GM23338 (cell line): ENCODE data around the gene KNTC1. TPM values are rescaled to one million over a fixed set of nuclear protein-coding genes. Genes with fewer than 3 reads are reported as not detected.

Experiments used
- ATAC-seq: fragments of 200-7000 bp; cut with Tn5 transposase; 3 replicates; pipeline ENCODE4 v1.9.1; 2020
- DNase-seq: peaks from one replicate; pipeline ENCODE4 v3.0.0-alpha.2; 2015; ENCODE audit warnings: low spot score
- H2AFZ ChIP-seq: fragments of 200-600 bp; sonication (generic); 2 replicates; pipeline ENCODE4 v1.8.0; 2016; ENCODE audit warnings: antibody characterized with exemption, mild to moderate bottlenecking, moderate library complexity
- H3F3A ChIP-seq: fragments of 200-600 bp; sonication (generic); replicated peaks from 2 replicates; pipeline ENCODE4 v1.8.0; 2017; ENCODE audit warnings: antibody characterized with exemption, mixed run types, low read depth
- H3K27ac ChIP-seq: fragments of 200-600 bp; sonication (generic); 2 replicates; pipeline ENCODE4 v1.6.1; 2016; ENCODE audit warnings: low read depth
- H3K27me3 ChIP-seq: fragments of 200-600 bp; sonication (generic); 2 replicates; pipeline ENCODE4 v1.8.0; 2016; ENCODE audit warnings: mild to moderate bottlenecking, mixed run types, moderate library complexity; ENCODE audit not compliant: insufficient read depth
- H3K36me3 ChIP-seq: fragments of 200-600 bp; sonication (generic); 2 replicates; pipeline ENCODE4 v1.8.0; 2016; ENCODE audit warnings: mild to moderate bottlenecking; ENCODE audit not compliant: insufficient read depth
- H3K4me1 ChIP-seq: fragments of 200-600 bp; sonication (generic); 2 replicates; pipeline ENCODE4 v1.8.0; 2016; ENCODE audit warnings: mild to moderate bottlenecking, moderate library complexity; ENCODE audit not compliant: insufficient read depth
- H3K4me2 ChIP-seq: fragments of 200-600 bp; sonication (generic); 2 replicates; pipeline ENCODE4 v1.7.1; 2017; ENCODE audit warnings: mixed run types
- H3K4me3 ChIP-seq: fragments of 200-600 bp; sonication (generic); 2 replicates; pipeline ENCODE4 v1.6.1; 2016; ENCODE audit warnings: mixed run types
- H3K79me2 ChIP-seq: fragments of 200-600 bp; sonication (generic); replicated peaks from 2 replicates; pipeline ENCODE4 v1.8.0; 2017; ENCODE audit warnings: mild to moderate bottlenecking; ENCODE audit not compliant: insufficient read depth
- H3K9me2 ChIP-seq: fragments of 200-600 bp; sonication (generic); 2 replicates; pipeline ENCODE4 v1.8.0; 2017; ENCODE audit not compliant: insufficient read depth
- H4K20me1 ChIP-seq: fragments of 200-600 bp; sonication (generic); replicated peaks from 2 replicates; pipeline ENCODE4 v1.8.0; 2017; ENCODE audit warnings: mild to moderate bottlenecking; ENCODE audit not compliant: insufficient read depth
- H3K27ac Mint-ChIP-seq: 2 replicates; pipeline ENCODE4 v1.8.0; 2020; ENCODE audit warnings: inconsistent platforms, mild to moderate bottlenecking, moderate library complexity, mixed read lengths
- H3K27me3 Mint-ChIP-seq: 3 replicates; pipeline ENCODE4 v1.8.0; 2022; ENCODE audit warnings: low read depth, mild to moderate bottlenecking, moderate library complexity, mixed read lengths, inconsistent platforms; ENCODE audit not compliant: insufficient read depth, poor library complexity
- H3K36me3 Mint-ChIP-seq: 3 replicates; pipeline ENCODE4 v1.8.0; 2021; ENCODE audit warnings: low read depth, mild to moderate bottlenecking, inconsistent platforms, moderate library complexity, mixed read lengths
- H3K4me1 Mint-ChIP-seq: 3 replicates; pipeline ENCODE4 v1.8.0; 2020; ENCODE audit warnings: mild to moderate bottlenecking, inconsistent platforms, mixed read lengths
- H3K4me3 Mint-ChIP-seq: 3 replicates; pipeline ENCODE4 v1.8.0; 2021; ENCODE audit warnings: moderate library complexity, mild to moderate bottlenecking, inconsistent platforms, mixed read lengths
- H3K9me3 Mint-ChIP-seq: 3 replicates; pipeline ENCODE4 v1.8.0; 2020; ENCODE audit warnings: moderate library complexity, mild to moderate bottlenecking, inconsistent platforms, mixed read lengths
- CREB1 ChIP-seq: fragments of 250-450 bp; sonication (Bioruptor Pico); IDR thresholded peaks from 2 replicates; pipeline ENCODE4 v1.5.0; 2020; ENCODE audit warnings: low read depth, mild to moderate bottlenecking, moderate library complexity
- EZH2 ChIP-seq: fragments of 200-600 bp; sonication (generic); IDR thresholded peaks from one replicate; pipeline ENCODE4 v1.8.0; 2017; ENCODE audit warnings: antibody characterized with exemption, mild to moderate bottlenecking, low read depth; ENCODE audit not compliant: unreplicated experiment
- EZH2phosphoT487 ChIP-seq: fragments of 200-600 bp; sonication (generic); IDR thresholded peaks from one replicate; pipeline ENCODE4 v1.8.1; 2018; ENCODE audit warnings: antibody characterized with exemption; ENCODE audit not compliant: unreplicated experiment
- JUNB ChIP-seq: IDR thresholded peaks from one replicate; pipeline ENCODE4 v1.6.1; 2016; ENCODE audit warnings: antibody characterized with exemption; ENCODE audit not compliant: unreplicated experiment
- NANOG ChIP-seq: IDR thresholded peaks from 2 replicates; pipeline ENCODE4 v1.6.1; 2016; ENCODE audit warnings: antibody characterized with exemption, borderline replicate concordance
- POLR2AphosphoS5 ChIP-seq: IDR thresholded peaks from 2 replicates; pipeline ENCODE4 v1.6.1; 2016; ENCODE audit warnings: antibody characterized with exemption, low read depth
- STAT1 ChIP-seq: IDR thresholded peaks from one replicate; pipeline ENCODE4 v1.6.1; 2016; ENCODE audit warnings: antibody characterized with exemption; ENCODE audit not compliant: unreplicated experiment
- ZNF114 ChIP-seq: fragments of 250-450 bp; sonication (Bioruptor Pico); IDR thresholded peaks from 2 replicates; pipeline ENCODE4 v1.5.0; 2020; ENCODE audit warnings: mild to moderate bottlenecking, moderate library complexity
- polyA plus RNA-seq: library from polyadenylated mRNA; unstranded; fragments of >200 nt; fragmentation: Nextera tagmentation; extraction: Ambion mirVana; gene quantifications from 2 replicates; pipeline ENCODE4 v1.2.1, GENCODE V29; 2016
- total RNA-seq: library from RNA; depleted of rRNA; stranded (reverse); fragments of >200 nt; shearing (Covaris generic); gene quantifications from 2 replicates; pipeline ENCODE4 v1.2.3, GENCODE V29; 2014
- TF ChIP-seq, protein P1 (sequence below), 2 experiments: fragments of 200-600 bp in 1 of 2; sonication (generic) in 1 of 2; conservative IDR thresholded peaks; 2 replicates each; pipeline versions ENCODE4 v1.5.1 to v1.6.1; 2016 to 2017; ENCODE audit warnings: antibody characterized with exemption in 2 of 2, low read depth in 2 of 2, mild to moderate bottlenecking in 2 of 2, moderate library complexity in 1 of 2
- TF ChIP-seq, protein P2 (sequence below): IDR thresholded peaks from 2 replicates; pipeline ENCODE4 v1.6.1; 2016; ENCODE audit warnings: antibody characterized with exemption
- TF ChIP-seq, protein P3 (sequence below): fragments of 250-450 bp; sonication (Bioruptor Pico); IDR thresholded peaks from 2 replicates; pipeline ENCODE4 v1.5.0; 2020; ENCODE audit warnings: mild to moderate bottlenecking, moderate library complexity

Gene KNTC1
- total and polyA plus RNA-seq, 2 experiments from 2014 or later = 55.2 to 98.0 TPM

DNA sequence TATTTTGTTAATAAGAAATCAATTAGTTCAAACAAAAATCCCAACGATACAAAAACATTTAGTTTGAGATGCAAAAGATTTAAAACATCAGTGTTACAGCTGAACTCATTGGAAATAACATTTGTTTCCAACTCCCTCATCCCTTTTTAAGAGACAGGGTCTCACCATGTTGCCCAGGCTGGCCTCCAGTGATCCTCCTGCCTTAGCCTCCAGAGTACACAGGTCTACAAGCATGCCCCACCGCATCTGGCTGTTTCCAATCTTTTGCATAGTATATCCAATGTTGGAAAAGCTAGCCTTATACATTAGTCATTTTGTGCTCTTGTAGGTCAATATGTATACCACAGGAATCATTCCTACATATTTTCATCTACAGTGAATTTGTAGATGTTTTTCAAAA is 11.8 kb upstream of the KNTC1 start (continued):
- TF ChIP-seq EZH2phosphoT487 = no peak
- no peak for TF ChIP-seq CREB1 (CRISPR knock-in tag)
- no peak for TF ChIP-seq STAT1
- TF ChIP-seq ZNF114 = no peak
- TF ChIP-seq, protein P1, sequence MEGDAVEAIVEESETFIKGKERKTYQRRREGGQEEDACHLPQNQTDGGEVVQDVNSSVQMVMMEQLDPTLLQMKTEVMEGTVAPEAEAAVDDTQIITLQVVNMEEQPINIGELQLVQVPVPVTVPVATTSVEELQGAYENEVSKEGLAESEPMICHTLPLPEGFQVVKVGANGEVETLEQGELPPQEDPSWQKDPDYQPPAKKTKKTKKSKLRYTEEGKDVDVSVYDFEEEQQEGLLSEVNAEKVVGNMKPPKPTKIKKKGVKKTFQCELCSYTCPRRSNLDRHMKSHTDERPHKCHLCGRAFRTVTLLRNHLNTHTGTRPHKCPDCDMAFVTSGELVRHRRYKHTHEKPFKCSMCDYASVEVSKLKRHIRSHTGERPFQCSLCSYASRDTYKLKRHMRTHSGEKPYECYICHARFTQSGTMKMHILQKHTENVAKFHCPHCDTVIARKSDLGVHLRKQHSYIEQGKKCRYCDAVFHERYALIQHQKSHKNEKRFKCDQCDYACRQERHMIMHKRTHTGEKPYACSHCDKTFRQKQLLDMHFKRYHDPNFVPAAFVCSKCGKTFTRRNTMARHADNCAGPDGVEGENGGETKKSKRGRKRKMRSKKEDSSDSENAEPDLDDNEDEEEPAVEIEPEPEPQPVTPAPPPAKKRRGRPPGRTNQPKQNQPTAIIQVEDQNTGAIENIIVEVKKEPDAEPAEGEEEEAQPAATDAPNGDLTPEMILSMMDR (conservative IDR thresholded peaks at IDR 0.05; ENCODE audit: low read depth in 2 of 2) = no peak
- TF ChIP-seq POLR2AphosphoS5 = no peak

DNA sequence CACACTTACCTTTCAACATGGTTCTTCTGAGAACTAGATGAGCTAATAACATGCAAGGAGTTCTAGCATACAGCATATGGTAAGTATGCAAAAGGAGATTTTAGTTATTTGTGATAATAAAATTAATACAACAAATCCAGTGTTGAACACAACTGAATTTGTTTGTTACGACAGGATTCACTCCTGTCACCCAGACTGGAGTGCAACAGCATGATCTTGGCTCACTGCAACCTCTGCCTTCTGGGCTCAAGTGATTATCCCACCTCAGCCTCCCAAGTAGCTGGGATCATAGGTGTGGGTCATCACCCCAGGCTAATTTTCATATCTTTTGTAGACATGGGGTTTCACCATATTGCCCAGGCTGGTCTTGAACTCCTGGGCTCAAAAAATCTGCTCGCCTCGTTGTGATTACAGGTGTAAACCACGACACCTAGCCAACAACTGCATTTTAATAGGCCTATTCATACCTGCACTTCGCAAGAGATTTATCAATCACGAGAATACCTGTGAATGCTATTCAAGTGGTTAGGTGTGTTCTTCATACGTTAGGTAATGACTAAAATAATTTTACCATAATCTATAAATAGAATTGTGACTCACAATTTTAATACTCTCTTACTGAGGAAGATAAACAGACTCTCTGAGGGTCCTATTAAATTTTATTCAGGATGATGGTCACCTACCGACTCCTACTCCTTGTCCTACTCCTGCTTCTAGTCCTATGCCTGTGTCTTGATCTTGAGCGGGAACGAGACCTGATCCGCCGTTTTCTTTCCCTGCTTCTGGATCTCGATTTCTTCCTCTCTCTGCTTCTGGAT is 10.3 kb upstream of the KNTC1 start:
- H3K27ac ChIP-seq = no peak overlapping the region
- H3K27ac Mint-ChIP-seq = no peak overlapping the region
- H3K36me3 ChIP-seq = peaks cover 98% of the 10 kb centered on the region
- DNase-seq (no peak), ATAC-seq (no peak)
- no peak overlapping the region; the same call in 2 of the 3 replicates for H3K4me3 Mint-ChIP-seq
- no peaks in the 10 kb centered on the region for H3K4me1 ChIP-seq
- H3K4me2 ChIP-seq = no peak overlapping the region
- peaks cover 26% of the 10 kb centered on the region for H4K20me1 ChIP-seq
- no peaks in the 10 kb centered on the region for H3K27me3 ChIP-seq
- no peaks in the 10 kb centered on the region for H3K4me1 Mint-ChIP-seq
- H3K9me3 Mint-ChIP-seq = no peaks in the 10 kb centered on the region
- H3K9me2 ChIP-seq = no peaks in the 10 kb centered on the region
- peaks cover 97% of the 10 kb centered on the region for H3K36me3 Mint-ChIP-seq
- H3F3A ChIP-seq = peaks cover 4% of the 10 kb centered on the region; the same call in 1 of the 2 replicates
- no peak overlapping the region for H3K4me3 ChIP-seq
- no peak for TF ChIP-seq ZNF114
- H3K27me3 Mint-ChIP-seq = peaks cover 3% of the 10 kb centered on the region
- no peak overlapping the region for H2AFZ ChIP-seq
- peaks cover 93% of the 10 kb centered on the region for H3K79me2 ChIP-seq

DNA sequence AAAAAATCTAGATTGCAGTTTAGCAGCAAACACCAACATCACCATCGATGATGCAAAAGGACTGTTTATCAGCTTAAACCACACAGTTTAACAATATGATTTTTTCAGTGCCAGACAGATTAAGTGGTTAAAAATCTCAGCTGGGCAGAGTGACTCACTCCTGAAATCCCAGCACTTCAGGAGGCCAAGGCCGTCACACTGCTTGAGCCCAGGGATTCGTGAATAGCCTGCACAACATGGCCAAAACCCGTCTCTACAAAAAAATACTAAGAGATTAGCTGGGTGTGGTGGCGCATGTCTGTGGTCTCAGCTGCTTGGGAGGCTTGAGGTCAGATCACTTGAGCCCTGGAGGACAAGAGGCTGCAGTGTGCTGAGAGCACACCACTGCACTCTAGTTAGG is 9.2 kb upstream of the KNTC1 start:
- no peaks in the 10 kb centered on the region for H3K9me2 ChIP-seq
- no peak for ATAC-seq
- H4K20me1 ChIP-seq = peaks cover 35% of the 10 kb centered on the region
- H3K27ac ChIP-seq = no peak overlapping the region
- no peaks in the 10 kb centered on the region for H3K27me3 ChIP-seq
- DNase-seq = no peak
- H3F3A ChIP-seq = no peaks in the 10 kb centered on the region; the same call in 1 of the 2 replicates
- no peak overlapping the region for H3K4me2 ChIP-seq
- H3K36me3 Mint-ChIP-seq = peaks cover 93% of the 10 kb centered on the region
- no peaks in the 10 kb centered on the region for H3K9me3 Mint-ChIP-seq
- H3K4me1 Mint-ChIP-seq = no peaks in the 10 kb centered on the region; the same call in 2 of the 3 replicates
- H3K79me2 ChIP-seq = peaks cover 93% of the 10 kb centered on the region
- peaks cover 98% of the 10 kb centered on the region for H3K36me3 ChIP-seq
- H3K27ac Mint-ChIP-seq = no peak overlapping the region
- H3K4me3 Mint-ChIP-seq = no peak overlapping the region
- no peak overlapping the region for H3K4me3 ChIP-seq
- no peaks in the 10 kb centered on the region for H3K4me1 ChIP-seq
- H3K27me3 Mint-ChIP-seq = peaks cover 4% of the 10 kb centered on the region
- H2AFZ ChIP-seq = no peak overlapping the region
- TF ChIP-seq, protein P2, sequence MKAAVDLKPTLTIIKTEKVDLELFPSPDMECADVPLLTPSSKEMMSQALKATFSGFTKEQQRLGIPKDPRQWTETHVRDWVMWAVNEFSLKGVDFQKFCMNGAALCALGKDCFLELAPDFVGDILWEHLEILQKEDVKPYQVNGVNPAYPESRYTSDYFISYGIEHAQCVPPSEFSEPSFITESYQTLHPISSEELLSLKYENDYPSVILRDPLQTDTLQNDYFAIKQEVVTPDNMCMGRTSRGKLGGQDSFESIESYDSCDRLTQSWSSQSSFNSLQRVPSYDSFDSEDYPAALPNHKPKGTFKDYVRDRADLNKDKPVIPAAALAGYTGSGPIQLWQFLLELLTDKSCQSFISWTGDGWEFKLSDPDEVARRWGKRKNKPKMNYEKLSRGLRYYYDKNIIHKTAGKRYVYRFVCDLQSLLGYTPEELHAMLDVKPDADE = no peak
- TF ChIP-seq NANOG = no peak
- no peak for TF ChIP-seq STAT1
- TF ChIP-seq, protein P3, sequence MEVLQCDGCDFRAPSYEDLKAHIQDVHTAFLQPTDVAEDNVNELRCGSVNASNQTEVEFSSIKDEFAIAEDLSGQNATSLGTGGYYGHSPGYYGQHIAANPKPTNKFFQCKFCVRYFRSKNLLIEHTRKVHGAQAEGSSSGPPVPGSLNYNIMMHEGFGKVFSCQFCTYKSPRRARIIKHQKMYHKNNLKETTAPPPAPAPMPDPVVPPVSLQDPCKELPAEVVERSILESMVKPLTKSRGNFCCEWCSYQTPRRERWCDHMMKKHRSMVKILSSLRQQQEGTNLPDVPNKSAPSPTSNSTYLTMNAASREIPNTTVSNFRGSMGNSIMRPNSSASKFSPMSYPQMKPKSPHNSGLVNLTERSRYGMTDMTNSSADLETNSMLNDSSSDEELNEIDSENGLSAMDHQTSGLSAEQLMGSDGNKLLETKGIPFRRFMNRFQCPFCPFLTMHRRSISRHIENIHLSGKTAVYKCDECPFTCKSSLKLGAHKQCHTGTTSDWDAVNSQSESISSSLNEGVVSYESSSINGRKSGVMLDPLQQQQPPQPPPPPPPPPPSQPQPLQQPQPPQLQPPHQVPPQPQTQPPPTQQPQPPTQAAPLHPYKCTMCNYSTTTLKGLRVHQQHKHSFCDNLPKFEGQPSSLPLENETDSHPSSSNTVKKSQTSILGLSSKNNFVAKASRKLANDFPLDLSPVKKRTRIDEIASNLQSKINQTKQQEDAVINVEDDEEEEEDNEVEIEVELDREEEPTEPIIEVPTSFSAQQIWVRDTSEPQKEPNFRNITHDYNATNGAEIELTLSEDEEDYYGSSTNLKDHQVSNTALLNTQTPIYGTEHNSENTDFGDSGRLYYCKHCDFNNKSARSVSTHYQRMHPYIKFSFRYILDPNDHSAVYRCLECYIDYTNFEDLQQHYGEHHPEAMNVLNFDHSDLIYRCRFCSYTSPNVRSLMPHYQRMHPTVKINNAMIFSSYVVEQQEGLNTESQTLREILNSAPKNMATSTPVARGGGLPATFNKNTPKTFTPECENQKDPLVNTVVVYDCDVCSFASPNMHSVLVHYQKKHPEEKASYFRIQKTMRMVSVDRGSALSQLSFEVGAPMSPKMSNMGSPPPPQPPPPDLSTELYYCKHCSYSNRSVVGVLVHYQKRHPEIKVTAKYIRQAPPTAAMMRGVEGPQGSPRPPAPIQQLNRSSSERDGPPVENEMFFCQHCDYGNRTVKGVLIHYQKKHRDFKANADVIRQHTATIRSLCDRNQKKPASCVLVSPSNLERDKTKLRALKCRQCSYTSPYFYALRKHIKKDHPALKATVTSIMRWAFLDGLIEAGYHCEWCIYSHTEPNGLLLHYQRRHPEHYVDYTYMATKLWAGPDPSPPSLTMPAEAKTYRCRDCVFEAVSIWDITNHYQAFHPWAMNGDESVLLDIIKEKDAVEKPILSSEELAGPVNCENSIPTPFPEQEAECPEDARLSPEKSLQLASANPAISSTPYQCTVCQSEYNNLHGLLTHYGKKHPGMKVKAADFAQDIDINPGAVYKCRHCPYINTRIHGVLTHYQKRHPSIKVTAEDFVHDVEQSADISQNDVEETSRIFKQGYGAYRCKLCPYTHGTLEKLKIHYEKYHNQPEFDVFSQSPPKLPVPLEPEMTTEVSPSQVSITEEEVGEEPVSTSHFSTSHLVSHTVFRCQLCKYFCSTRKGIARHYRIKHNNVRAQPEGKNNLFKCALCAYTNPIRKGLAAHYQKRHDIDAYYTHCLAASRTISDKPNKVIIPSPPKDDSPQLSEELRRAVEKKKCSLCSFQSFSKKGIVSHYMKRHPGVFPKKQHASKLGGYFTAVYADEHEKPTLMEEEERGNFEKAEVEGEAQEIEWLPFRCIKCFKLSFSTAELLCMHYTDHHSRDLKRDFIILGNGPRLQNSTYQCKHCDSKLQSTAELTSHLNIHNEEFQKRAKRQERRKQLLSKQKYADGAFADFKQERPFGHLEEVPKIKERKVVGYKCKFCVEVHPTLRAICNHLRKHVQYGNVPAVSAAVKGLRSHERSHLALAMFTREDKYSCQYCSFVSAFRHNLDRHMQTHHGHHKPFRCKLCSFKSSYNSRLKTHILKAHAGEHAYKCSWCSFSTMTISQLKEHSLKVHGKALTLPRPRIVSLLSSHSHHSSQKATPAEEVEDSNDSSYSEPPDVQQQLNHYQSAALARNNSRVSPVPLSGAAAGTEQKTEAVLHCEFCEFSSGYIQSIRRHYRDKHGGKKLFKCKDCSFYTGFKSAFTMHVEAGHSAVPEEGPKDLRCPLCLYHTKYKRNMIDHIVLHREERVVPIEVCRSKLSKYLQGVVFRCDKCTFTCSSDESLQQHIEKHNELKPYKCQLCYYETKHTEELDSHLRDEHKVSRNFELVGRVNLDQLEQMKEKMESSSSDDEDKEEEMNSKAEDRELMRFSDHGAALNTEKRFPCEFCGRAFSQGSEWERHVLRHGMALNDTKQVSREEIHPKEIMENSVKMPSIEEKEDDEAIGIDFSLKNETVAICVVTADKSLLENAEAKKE (CRISPR knock-in tag) = no peak
- no peak for TF ChIP-seq POLR2AphosphoS5
- no peak for TF ChIP-seq EZH2
- no peak for TF ChIP-seq JUNB
